Mesendoderm (in vitro differentiated cells): Measurements from ENCODE around the gene CCDC18.
"Not testable (repeated sequence)": the region's sequence is repeated elsewhere in the genome, so short reads cannot be mapped to it uniquely, and the experiment has no call there.

Experiments used
- DNase-seq: peaks from one replicate; pipeline ENCODE4 v3.0.0; 2013
- H2AK5ac ChIP-seq: 2 replicates; pipeline ENCODE4 v1.6.1; 2013; ENCODE audit warnings: low read length, inconsistent platforms
- H2BK120ac ChIP-seq: 2 replicates; pipeline ENCODE4 v1.6.1; 2013; ENCODE audit warnings: low read depth, mild to moderate bottlenecking, low read length, moderate library complexity, mixed read lengths
- H2BK15ac ChIP-seq: replicated peaks from 2 replicates; pipeline ENCODE4 v1.6.1; 2013; ENCODE audit warnings: low read depth, mild to moderate bottlenecking, moderate library complexity
- H2BK5ac ChIP-seq: 2 replicates; pipeline ENCODE4 v1.6.1; 2013; ENCODE audit warnings: low read length, inconsistent platforms
- H3K18ac ChIP-seq: 2 replicates; pipeline ENCODE4 v1.6.1; 2013; ENCODE audit warnings: mild to moderate bottlenecking, low read length, mixed read lengths
- H3K23ac ChIP-seq: one replicate; pipeline ENCODE4 v1.6.1; 2013; ENCODE audit warnings: low read length
- H3K27ac ChIP-seq: 2 replicates; pipeline ENCODE4 v1.5.1; 2013; ENCODE audit warnings: low read depth, mild to moderate bottlenecking, inconsistent platforms, low read length, moderate library complexity
- H3K27me3 ChIP-seq: 2 replicates; pipeline ENCODE4 v1.6.1; 2013; ENCODE audit warnings: low read length, control low read depth, mild to moderate bottlenecking, inconsistent platforms; ENCODE audit not compliant: insufficient read depth, poor library complexity
- H3K36me3 ChIP-seq: 2 replicates; pipeline ENCODE4 v1.6.1; 2013; ENCODE audit warnings: low read length, inconsistent platforms; ENCODE audit not compliant: control insufficient read depth, insufficient read depth
- H3K4ac ChIP-seq: one replicate; pipeline ENCODE4 v1.6.1; 2013; ENCODE audit warnings: low read depth, mild to moderate bottlenecking, low read length, moderate library complexity
- H3K4me1 ChIP-seq: 2 replicates; pipeline ENCODE4 v1.6.1; 2013; ENCODE audit warnings: low read depth, low read length, inconsistent platforms; ENCODE audit not compliant: control insufficient read depth
- H3K4me2 ChIP-seq: 2 replicates; pipeline ENCODE4 v1.6.1; 2013; ENCODE audit warnings: low read length
- H3K4me3 ChIP-seq: 2 replicates; pipeline ENCODE4 v1.5.1; 2013; ENCODE audit warnings: mild to moderate bottlenecking, low read length
- H3K56ac ChIP-seq: one replicate; pipeline ENCODE4 v1.6.1; 2013; ENCODE audit warnings: low read length
- H3K79me1 ChIP-seq: 2 replicates; pipeline ENCODE4 v1.6.1; 2013; ENCODE audit warnings: low read length, inconsistent platforms
- H3K79me2 ChIP-seq: 2 replicates; pipeline ENCODE4 v1.6.1; 2013; ENCODE audit warnings: mild to moderate bottlenecking, low read length; ENCODE audit not compliant: control insufficient read depth, insufficient read depth
- H3K9ac ChIP-seq: 2 replicates; pipeline ENCODE4 v1.6.1; 2013; ENCODE audit warnings: low read length, inconsistent platforms
- H4K5ac ChIP-seq: one replicate; pipeline ENCODE4 v1.6.1; 2013; ENCODE audit warnings: low read length
- H4K8ac ChIP-seq: one replicate; pipeline ENCODE4 v1.6.1; 2013; ENCODE audit warnings: low read depth, mild to moderate bottlenecking, control low read depth, low read length, moderate library complexity
- WGBS: extraction: QIAGEN DNeasy Blood & Tissue Kit; methylation state at CpG from one replicate; pipeline ENCODE4 v1.1.7; 2013; ENCODE audit warnings: low lambda C conversion rate, missing lambda C conversion rate; ENCODE audit not compliant: insufficient coverage; ENCODE audit errors: extremely low coverage; 5-methylcytosine and 5-hydroxymethylcytosine counted together

The CCDC18 gene

GRCh38 chr1:93164816-93165215 is 15.7 kb upstream of the CCDC18 start:
- Histone ChIP-seq H3K56ac (no peak overlapping the region), H4K8ac (no peak overlapping the region), H3K18ac (no peak overlapping the region), H3K79me2 (peaks cover 4% of the 10 kb centered on the region), H3K36me3 (no peaks in the 10 kb centered on the region), H3K23ac (no peak overlapping the region), H4K5ac (no peak overlapping the region), H2BK15ac (no peak overlapping the region), H3K4me1 (no peaks in the 10 kb centered on the region), H3K4ac (no peak overlapping the region), H3K4me3 (no peak overlapping the region), H3K4me2 (no peak overlapping the region), H3K27ac (no peak overlapping the region), H2BK120ac (no peak overlapping the region), H3K79me1 (peaks cover 7% of the 10 kb centered on the region), H2AK5ac (no peak overlapping the region), H3K9ac (no peak overlapping the region), H2BK5ac (no peak overlapping the region), H3K27me3 (no peaks in the 10 kb centered on the region)
- no CpG with 5 or more reads among the region's 2 CpGs for WGBS
- DNase-seq: no peak

GRCh38 chr1:93165895-93166294 is 14.6 kb upstream of the CCDC18 start:
- H3K9ac ChIP-seq, H3K36me3 ChIP-seq, H2BK120ac ChIP-seq, H3K4me2 ChIP-seq, H2AK5ac ChIP-seq, H3K18ac ChIP-seq, H3K27ac ChIP-seq, H3K79me1 ChIP-seq, H2BK15ac ChIP-seq, DNase-seq, H3K27me3 ChIP-seq, H3K4me1 ChIP-seq, H3K4me3 ChIP-seq, H4K8ac ChIP-seq, H3K56ac ChIP-seq, H3K4ac ChIP-seq, H3K23ac ChIP-seq, H2BK5ac ChIP-seq, H3K79me2 ChIP-seq, H4K5ac ChIP-seq: not testable (repeated sequence)
- no CpG with 5 or more reads among the region's 1 CpG for WGBS

- H2BK5ac ChIP-seq: no peak overlapping the region
- no peak overlapping the region for H3K4me2 ChIP-seq
- H2AK5ac ChIP-seq: no peak overlapping the region
- no peak overlapping the region for H3K9ac ChIP-seq
- H3K4me3 ChIP-seq: no peak overlapping the region
- no peak overlapping the region for H4K5ac ChIP-seq
- peaks cover 6% of the 10 kb centered on the region for H3K79me2 ChIP-seq
- H3K27ac ChIP-seq: no peak overlapping the region
- no peak overlapping the region for H2BK15ac ChIP-seq
- H3K4ac ChIP-seq: no peak overlapping the region
- H3K18ac ChIP-seq: no peak overlapping the region
- DNase-seq: no peak
- H3K79me1 ChIP-seq: peaks cover 4% of the 10 kb centered on the region
- no peaks in the 10 kb centered on the region for H3K4me1 ChIP-seq
- H3K23ac ChIP-seq: no peak overlapping the region
- H3K36me3 ChIP-seq: no peaks in the 10 kb centered on the region
- H3K56ac ChIP-seq: no peak overlapping the region
- no peak overlapping the region for H4K8ac ChIP-seq
- H3K27me3 ChIP-seq: no peaks in the 10 kb centered on the region
- no peak overlapping the region for H2BK120ac ChIP-seq
These were observed 13.5 kb upstream of the CCDC18 start for GRCh38 chr1:93167006-93167405.

- H3K79me2 ChIP-seq, H3K79me1 ChIP-seq, H3K27ac ChIP-seq, H4K8ac ChIP-seq, H3K56ac ChIP-seq, H3K4me1 ChIP-seq, DNase-seq, H3K23ac ChIP-seq, H3K18ac ChIP-seq, H2BK5ac ChIP-seq, H2BK120ac ChIP-seq, H2AK5ac ChIP-seq, H3K27me3 ChIP-seq, H3K4me2 ChIP-seq, H3K36me3 ChIP-seq, H3K4me3 ChIP-seq, H3K9ac ChIP-seq, H4K5ac ChIP-seq, H3K4ac ChIP-seq, H2BK15ac ChIP-seq: not testable (repeated sequence)
- WGBS: no CpG with 5 or more reads among the region's 36 CpGs
These were observed 10.3 kb upstream of the CCDC18 start for GRCh38 chr1:93170141-93170678.

- Histone ChIP-seq H3K56ac (no peak overlapping the region), H3K9ac (no peak overlapping the region), H3K79me2 (peaks cover 12% of the 10 kb centered on the region), H3K36me3 (no peaks in the 10 kb centered on the region), H2BK120ac (no peak overlapping the region), H2BK5ac (no peak overlapping the region), H2BK15ac (no peak overlapping the region), H3K79me1 (peaks cover 2% of the 10 kb centered on the region), H3K27me3 (no peaks in the 10 kb centered on the region), H3K23ac (no peak overlapping the region), H2AK5ac (no peak overlapping the region), H3K4me2 (no peak overlapping the region), H4K8ac (no peak overlapping the region), H4K5ac (no peak overlapping the region), H3K18ac (no peak overlapping the region), H3K4me3 (no peak overlapping the region), H3K4me1 (no peaks in the 10 kb centered on the region), H3K4ac (no peak overlapping the region), H3K27ac (no peak overlapping the region)
- DNase-seq: no peak
- WGBS: no CpG with 5 or more reads among the region's 1 CpG
These were observed 8.9 kb upstream of the CCDC18 start for GRCh38 chr1:93171549-93172034.

- Histone ChIP-seq H3K27ac (no peak overlapping the region), H2BK120ac (no peak overlapping the region), H3K4me2 (no peak overlapping the region), H3K4me1 (no peaks in the 10 kb centered on the region), H2BK15ac (no peak overlapping the region), H3K27me3 (no peaks in the 10 kb centered on the region), H3K56ac (no peak overlapping the region), H3K18ac (no peak overlapping the region), H3K4me3 (no peak overlapping the region), H3K4ac (no peak overlapping the region), H3K9ac (no peak overlapping the region), H3K23ac (no peak overlapping the region), H4K8ac (no peak overlapping the region), H2AK5ac (no peak overlapping the region), H4K5ac (no peak overlapping the region), H3K36me3 (no peaks in the 10 kb centered on the region), H3K79me1 (peaks cover 3% of the 10 kb centered on the region), H2BK5ac (no peak overlapping the region), H3K79me2 (peaks cover 16% of the 10 kb centered on the region)
- DNase-seq: peak; percentile 21
- no CpG with 5 or more reads among the region's 1 CpG for WGBS
These were observed 7.7 kb upstream of the CCDC18 start for GRCh38 chr1:93172778-93173177.
